NCI-H187 treated with DMSO at 0.1 percent for 48 hours (cell line): ENCODE measurements around the gene FLT4.

Source experiments
- DNase-seq: peaks from one replicate; lab custom pipeline; 2025; lab: John Stamatoyannopoulos, UW

The FLT4 gene

GRCh38 chr5:180607861-180608571, 41.4 kb downstream of the FLT4 start:
- no peak for DNase-seq

DNA sequence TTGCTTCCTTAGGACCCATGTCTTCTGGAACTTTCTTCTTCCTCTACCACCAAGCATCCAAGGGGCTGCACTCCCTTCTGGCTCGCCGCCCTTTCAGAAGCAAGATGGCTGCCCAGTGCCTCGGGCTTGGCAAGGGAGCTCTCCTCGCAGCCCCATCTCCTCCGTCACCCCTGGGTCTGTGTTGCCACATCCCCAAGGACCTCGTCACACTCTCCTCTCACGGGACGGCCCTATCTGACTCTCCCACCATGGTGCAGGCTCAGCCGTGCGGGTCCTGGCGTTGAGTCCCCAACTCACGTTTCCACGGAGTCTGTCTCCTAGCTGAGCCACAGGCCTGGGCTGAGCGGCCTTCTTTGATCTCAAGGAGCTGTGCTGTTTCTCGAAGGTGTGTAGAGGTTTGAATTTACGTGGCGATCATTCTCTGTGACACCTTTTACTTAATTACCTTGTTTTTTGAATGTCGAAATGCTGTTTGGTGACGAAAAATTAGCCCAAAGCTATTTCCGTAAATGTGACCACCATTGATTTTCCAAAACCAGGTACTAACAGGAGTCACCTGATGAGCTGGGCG, 43.1 kb downstream of the FLT4 start:
- DNase-seq: no peak

GRCh38 chr5:180605554-180606214, 43.7 kb downstream of the FLT4 start:
- no peak for DNase-seq

- DNase-seq: no peak
Measured at GRCh38 chr5:180604271-180604670, 45.1 kb downstream of the FLT4 start.

DNA sequence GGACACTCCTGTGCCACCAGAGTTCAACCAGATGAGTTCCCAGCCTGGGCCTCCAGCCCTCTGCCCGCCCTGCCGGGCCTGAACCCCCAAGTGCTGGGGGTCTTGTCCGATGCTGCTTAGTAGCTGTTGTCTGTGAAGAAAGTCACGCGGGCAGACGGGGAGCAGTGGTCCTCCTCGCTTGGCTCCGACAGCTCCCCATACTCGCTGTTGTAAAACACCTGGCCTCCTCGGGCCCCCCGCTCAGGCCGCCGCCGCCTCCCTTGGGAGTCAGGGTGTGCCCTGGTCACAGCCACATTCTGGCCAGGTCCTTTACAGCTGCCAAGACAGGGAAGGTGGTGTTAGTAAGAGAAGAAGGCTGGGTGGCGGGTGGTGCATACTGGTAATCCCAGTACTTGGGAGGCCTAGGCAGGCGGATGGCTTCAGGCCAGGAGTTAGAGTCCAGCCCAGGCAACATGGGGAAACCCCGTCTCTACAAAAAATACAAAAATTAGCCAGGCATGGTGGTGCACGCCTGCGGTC, 46.3 kb downstream of the FLT4 start:
- DNase-seq: no peak

- DNase-seq: no peak
Measured at GRCh38 chr5:180602481-180603075, 46.8 kb downstream of the FLT4 start.

DNA sequence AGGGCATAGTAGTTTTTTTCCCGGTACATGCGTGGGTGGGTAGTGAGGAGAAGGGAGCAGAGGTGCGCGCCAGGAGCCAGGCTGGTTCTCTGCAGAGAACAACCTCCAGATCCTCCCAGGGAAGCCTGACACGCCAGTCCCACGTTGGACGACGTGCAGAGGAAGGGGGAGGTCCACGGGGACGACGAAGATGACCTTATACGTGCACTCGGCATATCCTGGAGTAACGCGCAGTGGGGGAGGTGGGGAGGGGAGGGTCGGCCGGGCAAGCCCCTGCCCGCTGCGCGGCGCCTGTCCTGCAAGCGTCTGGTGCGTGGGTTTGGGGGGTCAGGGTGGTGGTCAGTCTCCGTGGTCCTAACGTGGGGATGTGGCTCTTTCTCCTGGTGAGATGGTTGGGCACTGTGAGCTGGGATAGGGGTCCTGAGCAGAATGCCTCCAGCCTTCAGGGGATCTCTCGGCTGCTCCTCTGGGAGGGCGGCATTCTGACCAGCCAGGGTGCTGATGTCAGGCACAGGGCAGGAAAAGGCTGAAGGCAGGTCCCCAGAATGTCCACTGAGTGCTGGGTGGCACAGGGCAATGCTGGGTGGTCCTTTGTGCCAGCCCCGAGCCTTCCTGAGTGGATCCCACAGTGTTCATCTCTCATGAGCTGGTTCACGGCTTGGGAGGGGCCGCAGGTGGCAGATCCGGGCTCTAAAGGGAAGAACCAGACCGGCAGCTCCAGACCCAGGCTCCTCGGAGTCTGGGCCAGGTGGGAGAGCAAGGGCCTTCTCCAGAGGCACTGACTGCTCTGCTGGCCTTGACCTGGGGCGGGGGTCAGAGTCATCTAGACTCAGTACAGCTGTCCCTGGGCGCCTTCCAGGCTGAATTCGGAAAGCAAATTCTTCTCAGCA, 47.6 kb downstream of the FLT4 start:
- no peak for DNase-seq

DNA sequence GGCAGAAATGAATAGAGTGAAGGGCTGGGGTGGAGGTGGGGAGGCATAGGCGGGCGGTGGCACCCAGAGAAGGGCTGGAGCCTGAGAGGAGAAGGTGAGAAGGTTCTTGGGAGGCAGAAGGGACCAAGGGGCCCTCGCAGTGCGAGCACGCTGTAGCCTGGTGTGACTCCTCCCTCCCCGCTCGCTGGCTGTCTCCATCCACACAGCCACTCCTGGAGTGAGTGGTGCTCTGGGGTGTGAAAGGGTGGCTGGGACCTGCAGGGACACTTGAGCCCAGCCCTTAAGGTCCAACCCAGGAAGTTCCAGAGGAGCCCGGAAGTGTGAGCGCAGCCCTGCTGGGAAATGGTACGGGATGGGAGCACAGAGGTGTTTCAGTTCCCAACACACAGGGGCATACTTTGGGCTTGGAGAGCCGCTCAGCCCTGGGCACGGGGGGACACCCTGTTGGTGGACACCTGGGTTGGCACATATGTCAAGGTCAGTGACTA, 48.8 kb downstream of the FLT4 start:
- DNase-seq: no peak

- no peak for DNase-seq
Measured at GRCh38 chr5:180599981-180600553, 49.3 kb downstream of the FLT4 start.

DNA sequence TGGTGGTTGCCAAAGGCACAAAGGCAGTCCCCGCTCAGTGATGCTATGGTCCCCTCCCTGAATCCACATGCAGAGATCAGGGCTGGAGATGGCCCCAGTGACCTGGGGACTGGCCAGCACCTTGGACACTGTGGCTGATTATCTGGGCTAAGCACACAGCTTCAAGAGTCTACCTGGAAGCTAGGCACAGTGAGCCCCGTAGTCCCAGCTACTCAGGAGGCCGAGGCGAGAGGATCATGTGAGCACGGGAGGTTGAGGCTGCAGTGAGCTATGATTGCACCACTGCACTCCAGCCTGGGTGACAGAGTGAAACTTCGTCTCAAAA, 49.8 kb downstream of the FLT4 start:
- no peak for DNase-seq

GRCh38 chr5:180598797-180599589, 50.4 kb downstream of the FLT4 start:
- no peak for DNase-seq

DNA sequence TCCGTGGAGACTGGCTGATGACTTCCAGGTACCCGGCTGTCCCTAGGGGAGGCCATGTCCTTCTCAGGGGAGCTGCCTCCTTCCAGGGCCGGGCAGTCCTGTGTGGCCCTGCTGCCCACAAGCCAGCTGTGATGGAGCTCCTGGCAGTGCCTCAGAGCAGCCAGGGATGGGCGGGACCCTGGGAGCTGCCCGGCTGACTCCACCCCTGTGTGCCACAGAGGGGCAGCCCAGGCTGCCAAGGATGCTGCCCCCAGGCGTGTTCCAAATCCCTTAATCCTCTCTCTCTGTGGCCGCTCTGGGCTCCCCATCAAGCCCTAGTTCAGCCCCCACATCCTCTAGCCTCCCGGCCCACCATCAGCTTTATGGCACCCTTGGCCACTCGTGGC, 51.1 kb downstream of the FLT4 start:
- DNase-seq: no peak

DNA sequence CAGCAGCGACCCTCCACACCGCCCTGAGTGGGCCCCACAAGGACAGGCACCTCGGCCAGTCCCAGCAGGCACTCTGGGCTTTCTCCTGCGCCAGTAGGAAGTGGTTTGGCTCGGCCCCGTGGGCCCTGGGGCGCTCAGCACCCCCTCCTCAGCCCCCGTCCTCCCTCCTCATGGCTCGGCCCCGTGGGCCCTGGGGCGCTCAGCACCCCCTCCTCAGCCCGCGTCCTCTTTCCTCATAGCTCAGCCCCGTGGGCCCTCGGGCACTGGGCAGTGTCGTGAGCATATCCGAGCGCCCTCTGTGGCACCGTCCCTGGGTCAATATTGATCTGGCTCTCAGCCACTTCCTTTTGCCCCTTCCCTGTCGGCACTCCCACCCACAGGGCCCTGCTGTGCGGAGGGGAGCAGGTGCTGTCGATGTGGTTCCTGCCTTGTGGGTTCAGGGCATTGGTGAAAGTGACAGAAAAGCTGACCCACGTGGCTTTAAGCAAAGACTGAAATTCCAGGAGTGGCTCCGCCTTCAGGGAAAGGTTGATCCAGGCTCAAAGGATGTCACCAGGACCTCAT, 52.6 kb downstream of the FLT4 start:
- no peak for DNase-seq

DNA sequence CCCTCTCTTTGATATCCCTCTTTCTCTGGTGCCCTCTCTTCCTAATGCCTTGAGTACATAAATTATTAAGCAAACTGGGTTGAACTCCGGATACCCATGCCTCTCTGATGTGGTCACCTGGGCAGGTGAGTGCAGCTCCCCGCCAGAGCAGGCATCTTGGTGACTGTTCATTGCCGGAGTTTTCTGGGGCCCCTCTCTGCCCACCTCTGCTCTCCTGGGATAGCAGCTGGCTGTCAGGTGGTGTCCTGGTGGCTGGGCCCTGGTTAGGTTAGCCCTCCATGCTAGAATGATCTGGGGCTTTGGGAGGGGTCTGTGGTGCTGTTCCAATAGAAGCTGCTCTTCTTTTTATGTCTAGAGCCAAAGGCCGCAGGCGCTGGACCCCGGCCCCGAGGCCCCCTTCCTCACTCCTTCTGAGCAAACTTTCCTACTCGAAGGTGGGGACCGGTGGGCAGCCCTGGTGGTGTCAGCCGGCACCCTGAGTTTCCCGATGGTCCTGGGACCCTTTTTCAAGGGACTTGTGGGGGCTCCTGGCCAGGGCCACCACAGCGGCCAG, 53.2 kb downstream of the FLT4 start:
- DNase-seq: no peak

GRCh38 chr5:180595381-180596114, 53.9 kb downstream of the FLT4 start:
- DNase-seq: no peak

DNA sequence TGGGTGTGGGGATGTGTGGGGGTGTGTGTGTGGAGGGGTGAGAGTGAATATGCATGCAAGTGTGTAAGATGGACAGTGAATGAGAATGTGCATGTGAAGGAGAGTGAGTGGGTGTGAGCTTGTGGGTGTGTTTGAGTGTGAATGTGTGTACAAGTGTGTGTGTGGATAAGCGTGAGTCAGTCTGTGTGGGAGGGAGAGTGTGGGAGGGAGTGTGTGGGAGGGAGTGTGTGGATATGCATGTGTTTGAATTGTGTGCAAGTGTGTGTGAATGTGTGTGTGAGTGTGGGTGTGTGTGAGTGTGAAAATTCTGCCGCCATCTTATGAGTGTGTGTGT, 54.4 kb downstream of the FLT4 start:
- no peak for DNase-seq

- no peak for DNase-seq
Measured at GRCh38 chr5:180594311-180595045, 54.9 kb downstream of the FLT4 start.

- no peak for DNase-seq
Measured at GRCh38 chr5:180593446-180594206, 55.8 kb downstream of the FLT4 start.
